ENCODE results near the gene RBBP7. TPM values are rescaled to one million over a fixed set of nuclear protein-coding genes. Genes with fewer than 3 reads are reported as not detected.

Gene RBBP7
- total and polyA plus RNA-seq, 2 of the 8 experiments (the other 6 are each of a cell fraction or from before 2014, with no cell fraction given) = 107 to 138 TPM

GRCh38 chrX:16797841-16798240 lies 72.3 kb downstream of the RBBP7 start:
- POLR2A ChIA-PET (ENCODE audit: partially characterized antibody) = interaction anchor here (1.0 to 3.8 kb wide), 3 partner anchors 10 to 78 kb away, joined by 3 to 12 read pairs (median 3); partner anchors contain the start of gene SYAP1
- FAIRE-seq = no peak
- Histone ChIP-seq H3K23ac (ENCODE audit: insufficient read length) (no peak overlapping the region), H2BK120ac (replicated peaks; ENCODE audit: low read depth, low read length) (no peak overlapping the region), H3K23me2 (ENCODE audit: low read depth, low read length) (no peaks in the 10 kb centered on the region), H3K4me3 (ENCODE audit: extremely low read depth in 1 of 4, insufficient read depth in 2 of 4, low read depth in 3 of 4, low read length in 4 of 4) (no peak overlapping the region), H2AFZ (ENCODE audit: low read length) (no peak overlapping the region), H2BK15ac (ENCODE audit: low read length) (no peak overlapping the region), H2BK5ac (ENCODE audit: low read depth, low read length) (no peak overlapping the region), H3K4ac (replicated peaks; ENCODE audit: insufficient read length, low read depth, low read length) (no peak overlapping the region), H2BK20ac (ENCODE audit: low read length) (no peak overlapping the region), H4K20me1 (replicated peaks in 1 of 2; ENCODE audit: control insufficient read depth in 1 of 2, insufficient read depth in 2 of 2, low read length in 2 of 2) (peaks cover 2 to 3% of the 10 kb centered on the region in 2 experiments), H3K79me1 (ENCODE audit: low read depth, low read length) (no peaks in the 10 kb centered on the region), H4K8ac (ENCODE audit: extremely low read depth, insufficient read depth, low read length) (no peak overlapping the region), H3K18ac (ENCODE audit: extremely low read depth, low read length) (no peak overlapping the region), H3K9ac (replicated peaks in 1 of 4; ENCODE audit: extremely low read depth in 1 of 4, low read depth in 3 of 4, low read length in 3 of 4) (no peak overlapping the region), H3K36me3 (ENCODE audit: control insufficient read depth in 2 of 4, insufficient read depth in 4 of 4, low read length in 3 of 4) (peaks cover 0 to 32% (median 17%) of the 10 kb centered on the region in 4 experiments; a peak in 5 of 8 replicates), H3K9me3 (ENCODE audit: insufficient read depth in 2 of 2, low read depth in 1 of 2, low read length in 1 of 2) (no peaks in the 10 kb centered on the region), H3K79me2 (ENCODE audit: control insufficient read depth in 1 of 2, insufficient read depth in 2 of 2, low read length in 2 of 2) (peaks cover 0 to 69% of the 10 kb centered on the region in 2 experiments; a peak in 2 of 4 replicates), H3K14ac (ENCODE audit: insufficient read length) (no peak overlapping the region), H4K5ac (ENCODE audit: insufficient read length, low read depth, low read length) (no peak overlapping the region), H2AK5ac (ENCODE audit: low read depth, low read length) (no peak overlapping the region), H3K27ac (ENCODE audit: low read depth, low read length) (no peak overlapping the region), H3K56ac (replicated peaks; ENCODE audit: insufficient read length, low read depth, low read length) (no peak overlapping the region), H3K4me1 (replicated peaks in 1 of 4; ENCODE audit: control insufficient read depth in 3 of 4, insufficient read depth in 4 of 4, low read length in 3 of 4) (no peaks in the 10 kb centered on the region), H4K91ac (replicated peaks; ENCODE audit: insufficient read length, low read length) (no peak overlapping the region), H3K4me2 (ENCODE audit: insufficient read depth in 1 of 2, low read depth in 2 of 2, low read length in 2 of 2) (no peak overlapping the region), H2BK12ac (ENCODE audit: low read depth, low read length) (no peak overlapping the region), H3K27me3 (replicated peaks in 1 of 4; ENCODE audit: control insufficient read depth in 3 of 4, extremely low read depth in 1 of 4, insufficient read depth in 3 of 4, low read length in 3 of 4) (no peaks in the 10 kb centered on the region)
- DNase-seq (ENCODE audit: low read depth in 1 of 2, low spot score in 2 of 2) = no peak
- 100% methylated on average over 4 of the region's 4 CpGs; no CpG with 5 or more reads in 1 of the 2 experiments for WGBS, 2 experiments (ENCODE audit: extremely low coverage in 1 of 2, insufficient coverage in 1 of 2, insufficient read length in 1 of 2, insufficient replicate concordance in 2 of 2, low coverage in 1 of 2, low lambda C conversion rate in 2 of 2, missing lambda C conversion rate in 1 of 2)
- CTCF ChIA-PET (ENCODE audit: partially characterized antibody) = interaction anchor here (0.6 to 1.5 kb wide), 2 partner anchors 10 to 197 kb away, joined by 3 read pairs; no protein-coding TSS in a partner anchor
- TF ChIP-seq BCL11A (IDR thresholded peaks at IDR 0.05; ENCODE audit: low read depth in 2 of 2, low read length in 2 of 2) (no peak), JUND (IDR thresholded peaks at IDR 0.05; ENCODE audit: low read length) (no peak), POU5F1 (IDR thresholded peaks at IDR 0.05; ENCODE audit: low read depth, low read length) (no peak), RNF2 (IDR thresholded peaks at IDR 0.05; ENCODE audit: borderline replicate concordance, low read depth, low read length, missing control alignments, poor library complexity, severe bottlenecking) (no peak), TAF1 (IDR thresholded peaks at IDR 0.05; ENCODE audit: low read depth, low read length) (no peak), RAD21 (IDR thresholded peaks at IDR 0.05 in 1 of 2, conservative IDR thresholded peaks at IDR 0.05 in 1 of 2; ENCODE audit: low read depth in 2 of 2, low read length in 2 of 2) (no peak), BACH1 (IDR thresholded peaks at IDR 0.05; ENCODE audit: low read length) (no peak), CEBPB (IDR thresholded peaks at IDR 0.05; ENCODE audit: low read depth, low read length) (no peak), KDM5A (IDR thresholded peaks at IDR 0.05; ENCODE audit: low read length) (no peak), SAP30 (IDR thresholded peaks at IDR 0.05; ENCODE audit: insufficient read depth, insufficient replicate concordance, low read length) (no peak)
- TF ChIP-seq, protein P1, sequence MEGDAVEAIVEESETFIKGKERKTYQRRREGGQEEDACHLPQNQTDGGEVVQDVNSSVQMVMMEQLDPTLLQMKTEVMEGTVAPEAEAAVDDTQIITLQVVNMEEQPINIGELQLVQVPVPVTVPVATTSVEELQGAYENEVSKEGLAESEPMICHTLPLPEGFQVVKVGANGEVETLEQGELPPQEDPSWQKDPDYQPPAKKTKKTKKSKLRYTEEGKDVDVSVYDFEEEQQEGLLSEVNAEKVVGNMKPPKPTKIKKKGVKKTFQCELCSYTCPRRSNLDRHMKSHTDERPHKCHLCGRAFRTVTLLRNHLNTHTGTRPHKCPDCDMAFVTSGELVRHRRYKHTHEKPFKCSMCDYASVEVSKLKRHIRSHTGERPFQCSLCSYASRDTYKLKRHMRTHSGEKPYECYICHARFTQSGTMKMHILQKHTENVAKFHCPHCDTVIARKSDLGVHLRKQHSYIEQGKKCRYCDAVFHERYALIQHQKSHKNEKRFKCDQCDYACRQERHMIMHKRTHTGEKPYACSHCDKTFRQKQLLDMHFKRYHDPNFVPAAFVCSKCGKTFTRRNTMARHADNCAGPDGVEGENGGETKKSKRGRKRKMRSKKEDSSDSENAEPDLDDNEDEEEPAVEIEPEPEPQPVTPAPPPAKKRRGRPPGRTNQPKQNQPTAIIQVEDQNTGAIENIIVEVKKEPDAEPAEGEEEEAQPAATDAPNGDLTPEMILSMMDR (IDR thresholded peaks at IDR 0.05; ENCODE audit: control extremely low read depth in 1 of 3, insufficient read depth in 1 of 3, low read depth in 1 of 3, low read length in 3 of 3) = no peak

All from H1 (cell line).